HepG2 (cell line): ENCODE measurements around the gene GTF2B. TPM values are rescaled to one million over a fixed set of nuclear protein-coding genes. Genes with fewer than 3 reads are reported as not detected.
A peak's percentile ranks its signal among the peaks of the same experiment; 100 is the strongest.

Source experiments
- ATF7-NPFF ChIP-seq: sonication (generic); formaldehyde crosslinking; IDR thresholded peaks from 2 replicates; pipeline ENCODE4 v1.8.1; 2023; ENCODE audit warnings: mild to moderate bottlenecking, low read depth, missing genetic modification reagents, moderate library complexity
- CBFB ChIP-seq: sonication (generic); formaldehyde crosslinking; IDR thresholded peaks from 2 replicates; pipeline ENCODE4 v1.4.0; 2020; ENCODE audit warnings: missing genetic modification reagents
- HOXA3 ChIP-seq: sonication (generic); formaldehyde crosslinking; IDR thresholded peaks from 2 replicates; pipeline ENCODE4 v1.5.0; 2020; ENCODE audit warnings: missing genetic modification reagents
- MXD4 ChIP-seq: IDR thresholded peaks from 2 replicates; pipeline ENCODE4 v1.6.1; 2016; ENCODE audit warnings: mild to moderate bottlenecking, missing biosample characterization, missing genetic modification reagents
- NR2F2 ChIP-seq: IDR thresholded peaks from 2 replicates; pipeline ENCODE4 v1.6.1; 2012; ENCODE audit warnings: low read depth, inconsistent platforms, borderline replicate concordance
- PHF21A ChIP-seq: sonication (generic); formaldehyde crosslinking; IDR thresholded peaks from 2 replicates; pipeline ENCODE4 v1.5.0; 2020; ENCODE audit warnings: mild to moderate bottlenecking, missing genetic modification reagents
- PLRG1 ChIP-seq: fragments of 450-650 bp; conservative IDR thresholded peaks from 2 replicates; pipeline ENCODE4 v1.6.1; 2016
- POLR2G ChIP-seq: fragments of 200-400 bp; formaldehyde crosslinking; IDR thresholded peaks from 2 replicates; pipeline ENCODE4 v1.6.1; 2018; ENCODE audit warnings: mild to moderate bottlenecking, low read depth, low read length, moderate library complexity
- PTBP1 ChIP-seq: fragments of 200-400 bp; formaldehyde crosslinking; IDR thresholded peaks from 2 replicates; pipeline ENCODE4 v1.6.1; 2018; ENCODE audit warnings: low read length, low read depth; ENCODE audit not compliant: poor library complexity, severe bottlenecking
- TAF15 ChIP-seq: fragments of 200-400 bp; formaldehyde crosslinking; IDR thresholded peaks from one replicate; pipeline ENCODE4 v1.6.1; 2018; ENCODE audit warnings: mild to moderate bottlenecking, low read depth, low read length; ENCODE audit not compliant: poor library complexity, severe bottlenecking
- TOPORS ChIP-seq: sonication (generic); formaldehyde crosslinking; IDR thresholded peaks from 2 replicates; pipeline ENCODE4 v1.8.0; 2023; ENCODE audit warnings: mild to moderate bottlenecking, missing genetic modification reagents
- ZMYM2 ChIP-seq: sonication (generic); formaldehyde crosslinking; IDR thresholded peaks from 2 replicates; pipeline ENCODE4 v1.8.0; 2022; ENCODE audit warnings: mild to moderate bottlenecking, missing genetic modification reagents
- ZNF615 ChIP-seq: sonication (generic); formaldehyde crosslinking; IDR thresholded peaks from 2 replicates; pipeline ENCODE4 v1.5.0; 2020; ENCODE audit warnings: mild to moderate bottlenecking, missing genetic modification reagents, borderline replicate concordance
- ZNF720 ChIP-seq: sonication (generic); formaldehyde crosslinking; IDR thresholded peaks from 2 replicates; pipeline ENCODE4 v1.4.0; 2020; ENCODE audit warnings: missing genetic modification reagents
- ZNF737 ChIP-seq: sonication (generic); formaldehyde crosslinking; IDR thresholded peaks from 2 replicates; pipeline ENCODE4 v1.5.0; 2020; ENCODE audit warnings: missing genetic modification reagents, mild to moderate bottlenecking, borderline replicate concordance
- ZNF761 ChIP-seq: sonication (generic); formaldehyde crosslinking; conservative IDR thresholded peaks from 2 replicates; pipeline ENCODE4 v1.4.0; 2020; ENCODE audit warnings: mild to moderate bottlenecking, missing genetic modification reagents
- polyA plus RNA-seq, 8 experiments: library from polyadenylated mRNA; depleted of rRNA in 3 of 8; stranded (reverse) in 7 of 8; unstranded in 1 of 8; fragments of >200 nt; fragmentation: Illumina TruSeq in 4 of 8; extraction: Trizol in 4 of 8; gene quantifications; 2 replicates each; pipeline versions ENCODE4 v1.2.1 to v1.2.3, GENCODE V29; 2011 to 2016; ENCODE audit warnings: low read depth in 4 of 8, missing spikeins in 1 of 8, mixed read lengths in 1 of 8; ENCODE audit not compliant: insufficient read depth in 1 of 8
- total RNA-seq, 5 experiments: library from RNA; depleted of rRNA; stranded (reverse); fragments of >200 nt; fragmentation: Illumina TruSeq; extraction: Trizol; gene quantifications; 2 replicates each; pipeline ENCODE4 v1.2.3, GENCODE V29; 2016; ENCODE audit warnings: low read depth in 1 of 5
- TF ChIP-seq, protein P1 (sequence below): sonication (generic); formaldehyde crosslinking; IDR thresholded peaks from 2 replicates; pipeline ENCODE4 v1.5.0; 2020; ENCODE audit warnings: mild to moderate bottlenecking, missing genetic modification reagents, borderline replicate concordance
- TF ChIP-seq, protein P2 (sequence below): IDR thresholded peaks from 2 replicates; pipeline ENCODE4 v1.6.1; 2016; ENCODE audit warnings: missing genetic modification reagents, missing compliant biosample characterization
- TF ChIP-seq, protein P3 (sequence below): sonication (generic); formaldehyde crosslinking; conservative IDR thresholded peaks from 2 replicates; pipeline ENCODE4 v1.4.0; 2020; ENCODE audit warnings: missing genetic modification reagents
- TF ChIP-seq, protein P4 (sequence below): sonication (generic); formaldehyde crosslinking; conservative IDR thresholded peaks from 2 replicates; pipeline ENCODE4 v1.4.0; 2020; ENCODE audit warnings: missing genetic modification reagents
- TF ChIP-seq, protein P5 (sequence below): sonication (generic); formaldehyde crosslinking; IDR thresholded peaks from 2 replicates; pipeline ENCODE4 v1.8.1; 2022; ENCODE audit warnings: mild to moderate bottlenecking, missing genetic modification reagents
- TF ChIP-seq, protein P6 (sequence below): IDR thresholded peaks from 2 replicates; pipeline ENCODE4 v1.6.1; 2016; ENCODE audit warnings: low read depth, control low read depth

Gene GTF2B
- total and polyA plus RNA-seq, 2 of the 13 experiments (the other 11 are each of a cell fraction or from before 2014, with no cell fraction given): 31.5 to 43.4 TPM

DNA sequence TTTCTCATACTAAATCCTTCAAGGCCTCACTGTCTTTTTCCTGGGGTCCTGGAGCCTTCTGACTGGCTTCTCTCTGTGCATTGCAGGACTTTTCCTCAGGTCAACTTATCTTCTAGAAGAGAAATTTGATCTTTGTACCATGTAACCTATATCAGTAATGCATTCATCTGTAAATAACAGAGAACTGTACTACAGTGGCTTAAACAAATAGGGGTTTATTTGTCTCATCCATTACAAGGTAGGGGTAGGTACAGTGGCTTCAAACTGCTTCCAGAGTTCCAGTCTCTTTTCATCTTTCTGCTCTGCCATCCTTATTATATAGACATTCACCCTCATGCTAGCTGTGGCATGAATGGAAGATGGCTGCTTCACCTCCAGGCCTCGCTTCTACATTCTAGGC is 29.5 kb upstream of the GTF2B start (continued):
- TF ChIP-seq, protein P1, sequence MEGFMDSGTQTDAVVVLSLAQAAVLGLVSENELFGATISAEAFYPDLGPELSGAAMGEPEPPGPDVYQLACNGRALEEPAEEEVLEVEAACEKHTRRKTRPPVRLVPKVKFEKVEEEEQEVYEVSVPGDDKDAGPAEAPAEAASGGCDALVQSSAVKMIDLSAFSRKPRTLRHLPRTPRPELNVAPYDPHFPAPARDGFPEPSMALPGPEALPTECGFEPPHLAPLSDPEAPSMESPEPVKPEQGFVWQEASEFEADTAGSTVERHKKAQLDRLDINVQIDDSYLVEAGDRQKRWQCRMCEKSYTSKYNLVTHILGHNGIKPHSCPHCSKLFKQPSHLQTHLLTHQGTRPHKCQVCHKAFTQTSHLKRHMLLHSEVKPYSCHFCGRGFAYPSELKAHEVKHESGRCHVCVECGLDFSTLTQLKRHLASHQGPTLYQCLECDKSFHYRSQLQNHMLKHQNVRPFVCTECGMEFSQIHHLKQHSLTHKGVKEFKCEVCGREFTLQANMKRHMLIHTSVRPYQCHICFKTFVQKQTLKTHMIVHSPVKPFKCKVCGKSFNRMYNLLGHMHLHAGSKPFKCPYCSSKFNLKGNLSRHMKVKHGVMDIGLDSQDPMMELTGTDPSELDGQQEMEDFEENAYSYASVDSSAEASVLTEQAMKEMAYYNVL: no peak
- no peak for TF ChIP-seq POLR2G
- TF ChIP-seq NR2F2: peak; percentile 42; the same call in 1 of the 2 replicates
- TF ChIP-seq TOPORS: no peak
- TF ChIP-seq MXD4 (CRISPR knock-in tag): no peak
- no peak for TF ChIP-seq PTBP1
- no peak for TF ChIP-seq ZNF615 (CRISPR knock-in tag)
- no peak for TF ChIP-seq ZNF761 (CRISPR knock-in tag)
- TF ChIP-seq HOXA3 (CRISPR knock-in tag): no peak
- TF ChIP-seq ZNF720 (CRISPR knock-in tag): no peak
- TF ChIP-seq, protein P2, sequence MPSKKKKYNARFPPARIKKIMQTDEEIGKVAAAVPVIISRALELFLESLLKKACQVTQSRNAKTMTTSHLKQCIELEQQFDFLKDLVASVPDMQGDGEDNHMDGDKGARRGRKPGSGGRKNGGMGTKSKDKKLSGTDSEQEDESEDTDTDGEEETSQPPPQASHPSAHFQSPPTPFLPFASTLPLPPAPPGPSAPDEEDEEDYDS (CRISPR knock-in tag): no peak
- TF ChIP-seq, protein P3, sequence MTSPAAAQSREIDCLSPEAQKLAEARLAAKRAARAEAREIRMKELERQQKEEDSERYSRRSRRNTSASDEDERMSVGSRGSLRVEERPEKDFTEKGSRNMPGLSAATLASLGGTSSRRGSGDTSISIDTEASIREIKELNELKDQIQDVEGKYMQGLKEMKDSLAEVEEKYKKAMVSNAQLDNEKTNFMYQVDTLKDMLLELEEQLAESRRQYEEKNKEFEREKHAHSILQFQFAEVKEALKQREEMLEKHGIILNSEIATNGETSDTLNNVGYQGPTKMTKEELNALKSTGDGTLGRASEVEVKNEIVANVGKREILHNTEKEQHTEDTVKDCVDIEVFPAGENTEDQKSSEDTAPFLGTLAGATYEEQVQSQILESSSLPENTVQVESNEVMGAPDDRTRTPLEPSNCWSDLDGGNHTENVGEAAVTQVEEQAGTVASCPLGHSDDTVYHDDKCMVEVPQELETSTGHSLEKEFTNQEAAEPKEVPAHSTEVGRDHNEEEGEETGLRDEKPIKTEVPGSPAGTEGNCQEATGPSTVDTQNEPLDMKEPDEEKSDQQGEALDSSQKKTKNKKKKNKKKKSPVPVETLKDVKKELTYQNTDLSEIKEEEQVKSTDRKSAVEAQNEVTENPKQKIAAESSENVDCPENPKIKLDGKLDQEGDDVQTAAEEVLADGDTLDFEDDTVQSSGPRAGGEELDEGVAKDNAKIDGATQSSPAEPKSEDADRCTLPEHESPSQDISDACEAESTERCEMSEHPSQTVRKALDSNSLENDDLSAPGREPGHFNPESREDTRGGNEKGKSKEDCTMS (CRISPR knock-in tag): no peak
- TF ChIP-seq, protein P4, sequence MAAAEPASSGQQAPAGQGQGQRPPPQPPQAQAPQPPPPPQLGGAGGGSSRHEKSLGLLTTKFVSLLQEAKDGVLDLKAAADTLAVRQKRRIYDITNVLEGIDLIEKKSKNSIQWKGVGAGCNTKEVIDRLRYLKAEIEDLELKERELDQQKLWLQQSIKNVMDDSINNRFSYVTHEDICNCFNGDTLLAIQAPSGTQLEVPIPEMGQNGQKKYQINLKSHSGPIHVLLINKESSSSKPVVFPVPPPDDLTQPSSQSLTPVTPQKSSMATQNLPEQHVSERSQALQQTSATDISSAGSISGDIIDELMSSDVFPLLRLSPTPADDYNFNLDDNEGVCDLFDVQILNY (CRISPR knock-in tag): no peak
- no peak for TF ChIP-seq CBFB (CRISPR knock-in tag)
- TF ChIP-seq ATF7-NPFF: no peak
- TF ChIP-seq ZMYM2: no peak
- TF ChIP-seq PLRG1: no peak
- TF ChIP-seq, protein P5, sequence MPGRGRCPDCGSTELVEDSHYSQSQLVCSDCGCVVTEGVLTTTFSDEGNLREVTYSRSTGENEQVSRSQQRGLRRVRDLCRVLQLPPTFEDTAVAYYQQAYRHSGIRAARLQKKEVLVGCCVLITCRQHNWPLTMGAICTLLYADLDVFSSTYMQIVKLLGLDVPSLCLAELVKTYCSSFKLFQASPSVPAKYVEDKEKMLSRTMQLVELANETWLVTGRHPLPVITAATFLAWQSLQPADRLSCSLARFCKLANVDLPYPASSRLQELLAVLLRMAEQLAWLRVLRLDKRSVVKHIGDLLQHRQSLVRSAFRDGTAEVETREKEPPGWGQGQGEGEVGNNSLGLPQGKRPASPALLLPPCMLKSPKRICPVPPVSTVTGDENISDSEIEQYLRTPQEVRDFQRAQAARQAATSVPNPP (CRISPR knock-in tag): no peak
- 0 out of 2 replicates have a peak, but pooled peaks have one; percentile 31 for TF ChIP-seq PHF21A (CRISPR knock-in tag)
- TF ChIP-seq ZNF737 (CRISPR knock-in tag): no peak
- TF ChIP-seq, protein P6, sequence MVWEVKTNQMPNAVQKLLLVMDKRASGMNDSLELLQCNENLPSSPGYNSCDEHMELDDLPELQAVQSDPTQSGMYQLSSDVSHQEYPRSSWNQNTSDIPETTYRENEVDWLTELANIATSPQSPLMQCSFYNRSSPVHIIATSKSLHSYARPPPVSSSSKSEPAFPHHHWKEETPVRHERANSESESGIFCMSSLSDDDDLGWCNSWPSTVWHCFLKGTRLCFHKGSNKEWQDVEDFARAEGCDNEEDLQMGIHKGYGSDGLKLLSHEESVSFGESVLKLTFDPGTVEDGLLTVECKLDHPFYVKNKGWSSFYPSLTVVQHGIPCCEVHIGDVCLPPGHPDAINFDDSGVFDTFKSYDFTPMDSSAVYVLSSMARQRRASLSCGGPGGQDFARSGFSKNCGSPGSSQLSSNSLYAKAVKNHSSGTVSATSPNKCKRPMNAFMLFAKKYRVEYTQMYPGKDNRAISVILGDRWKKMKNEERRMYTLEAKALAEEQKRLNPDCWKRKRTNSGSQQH (CRISPR knock-in tag): no peak
- no peak for TF ChIP-seq TAF15
